Measurements from ENCODE around the gene LGMN.

DNA sequence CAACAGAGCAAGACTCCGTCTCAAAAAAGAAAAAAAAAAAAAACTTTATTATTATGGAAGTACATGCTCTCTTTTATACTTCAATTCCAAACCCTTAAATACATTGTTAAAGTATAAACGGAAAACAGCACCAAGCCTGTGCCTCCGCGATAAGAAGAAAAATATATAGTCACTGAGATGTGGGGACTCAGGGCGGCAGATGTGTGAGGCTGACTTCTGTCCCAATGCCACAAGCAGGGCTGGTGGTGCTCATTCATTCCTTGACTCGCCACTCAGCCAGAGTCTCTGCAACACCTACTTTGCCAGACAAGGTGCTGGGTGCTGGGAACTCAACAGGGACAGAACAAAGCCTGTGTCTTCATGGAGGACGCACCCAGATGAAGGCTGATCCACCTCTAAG is 13.8 kb downstream of the LGMN start:
- TF ChIP-seq, protein P1, sequence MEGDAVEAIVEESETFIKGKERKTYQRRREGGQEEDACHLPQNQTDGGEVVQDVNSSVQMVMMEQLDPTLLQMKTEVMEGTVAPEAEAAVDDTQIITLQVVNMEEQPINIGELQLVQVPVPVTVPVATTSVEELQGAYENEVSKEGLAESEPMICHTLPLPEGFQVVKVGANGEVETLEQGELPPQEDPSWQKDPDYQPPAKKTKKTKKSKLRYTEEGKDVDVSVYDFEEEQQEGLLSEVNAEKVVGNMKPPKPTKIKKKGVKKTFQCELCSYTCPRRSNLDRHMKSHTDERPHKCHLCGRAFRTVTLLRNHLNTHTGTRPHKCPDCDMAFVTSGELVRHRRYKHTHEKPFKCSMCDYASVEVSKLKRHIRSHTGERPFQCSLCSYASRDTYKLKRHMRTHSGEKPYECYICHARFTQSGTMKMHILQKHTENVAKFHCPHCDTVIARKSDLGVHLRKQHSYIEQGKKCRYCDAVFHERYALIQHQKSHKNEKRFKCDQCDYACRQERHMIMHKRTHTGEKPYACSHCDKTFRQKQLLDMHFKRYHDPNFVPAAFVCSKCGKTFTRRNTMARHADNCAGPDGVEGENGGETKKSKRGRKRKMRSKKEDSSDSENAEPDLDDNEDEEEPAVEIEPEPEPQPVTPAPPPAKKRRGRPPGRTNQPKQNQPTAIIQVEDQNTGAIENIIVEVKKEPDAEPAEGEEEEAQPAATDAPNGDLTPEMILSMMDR (conservative IDR thresholded peaks at IDR 0.05; ENCODE audit: low read length) = no peak
- TF ChIP-seq EZH2phosphoT487 (IDR thresholded peaks at IDR 0.05; ENCODE audit: borderline replicate concordance, low read depth, low read length) = no peak
